Panc1 (cell line): ENCODE results near the gene GPATCH11.

ENCODE experiments used
- CTCF ChIP-seq: fragments of 450-650 bp; IDR thresholded peaks from 2 replicates; pipeline ENCODE4 v1.5.1; 2017; ENCODE audit warnings: mild to moderate bottlenecking
- POLR2AphosphoS5 ChIP-seq: IDR thresholded peaks from 2 replicates; pipeline ENCODE4 v1.6.1; 2012; ENCODE audit warnings: mild to moderate bottlenecking, low read depth, low read length, moderate library complexity
- REST ChIP-seq, 2 experiments: IDR thresholded peaks; 2 replicates each; pipeline ENCODE4 v1.6.1; 2011 to 2012; ENCODE audit warnings: low read depth in 2 of 2, control low read depth in 1 of 2, low read length in 1 of 2, mild to moderate bottlenecking in 1 of 2, moderate library complexity in 1 of 2; ENCODE audit not compliant: insufficient read depth in 1 of 2
- SIN3A ChIP-seq: IDR thresholded peaks from 2 replicates; pipeline ENCODE4 v1.6.1; 2012; ENCODE audit warnings: low read depth, mild to moderate bottlenecking, low read length, moderate library complexity, borderline replicate concordance; ENCODE audit not compliant: insufficient read depth

- no peak for TF ChIP-seq CTCF
- TF ChIP-seq REST (IDR thresholded peaks at IDR 0.05; ENCODE audit: insufficient read depth in 1 of 2, low read depth in 2 of 2, low read length in 1 of 2) = no peak
- TF ChIP-seq SIN3A = no peak
- no peak for TF ChIP-seq POLR2AphosphoS5
Measured at GRCh38 chr2:37080689-37081088, 3.6 kb upstream of the GPATCH11 start.
